GM19372 (cell line): ENCODE results near the gene PRR32.
"Not testable (repeated sequence)": the region's sequence is repeated elsewhere in the genome, so short reads cannot be mapped to it uniquely, and the experiment has no call there.

Experiments used
- ATAC-seq: cut with Tn5 transposase; IDR thresholded peaks from one replicate; pipeline ENCODE4 v1.9.1; 2021; ENCODE audit warnings: mild to moderate bottlenecking, low read depth, moderate library complexity; ENCODE audit not compliant: unreplicated experiment

The PRR32 gene, protein sequence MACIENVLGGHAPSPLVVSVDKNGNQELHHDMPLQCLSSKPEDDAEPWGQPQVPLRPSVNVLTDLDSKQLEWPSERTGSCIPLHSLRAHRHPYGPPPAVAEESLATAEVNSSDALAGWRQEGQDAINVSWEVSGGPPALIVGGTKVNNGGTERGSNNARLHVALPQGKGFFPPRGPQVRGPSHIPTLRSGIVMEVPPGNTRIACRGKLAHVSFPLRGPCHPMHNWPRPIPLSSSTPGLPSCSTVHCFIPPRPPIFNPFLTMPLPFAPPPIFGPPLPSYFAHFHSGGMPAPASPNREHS

GRCh38 chrX:126819429-126819828, at the start of gene PRR32:
Gene PRR32 (plus strand): TSS chrX:126819729. CDS start chrX:126819844, 115 bp downstream.
- ATAC-seq, result no peak

- no peak for ATAC-seq
Measured at GRCh38 chrX:126770179-126770578, 49.4 kb upstream of the PRR32 start.

- no peak for ATAC-seq
Measured at GRCh38 chrX:126785539-126785938, 34.0 kb upstream of the PRR32 start.

- no peak for ATAC-seq
Measured at GRCh38 chrX:126799059-126799458, 20.5 kb upstream of the PRR32 start.

DNA sequence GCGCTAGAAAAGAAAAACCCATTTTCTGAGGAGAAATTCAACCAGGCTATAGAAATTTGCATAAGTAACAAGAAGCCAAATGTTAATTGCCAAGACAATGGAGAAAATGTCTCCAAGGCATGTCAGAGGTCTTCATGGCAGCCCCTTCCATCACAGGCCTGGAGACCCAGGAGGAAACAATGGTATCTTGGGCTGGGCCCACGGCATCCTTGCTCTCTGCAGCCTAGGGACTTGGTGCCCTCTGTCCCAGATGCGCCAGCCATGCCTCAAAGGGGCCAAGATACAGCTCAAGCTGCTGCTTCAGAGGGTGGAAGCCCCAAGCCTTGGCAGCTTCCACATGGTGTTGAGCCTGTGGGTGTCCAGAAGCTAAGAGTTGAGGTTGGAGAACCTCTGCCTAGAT, 12.7 kb upstream of the PRR32 start:
- ATAC-seq, result not testable (repeated sequence)

GRCh38 chrX:126815806-126816205, 3.7 kb upstream of the PRR32 start:
- ATAC-seq, result no peak

GRCh38 chrX:126820700-126821420, 1.3 kb downstream of the PRR32 start:
- no peak for ATAC-seq

GRCh38 chrX:126824338-126825007, 4.9 kb downstream of the PRR32 start:
- ATAC-seq, result no peak

DNA sequence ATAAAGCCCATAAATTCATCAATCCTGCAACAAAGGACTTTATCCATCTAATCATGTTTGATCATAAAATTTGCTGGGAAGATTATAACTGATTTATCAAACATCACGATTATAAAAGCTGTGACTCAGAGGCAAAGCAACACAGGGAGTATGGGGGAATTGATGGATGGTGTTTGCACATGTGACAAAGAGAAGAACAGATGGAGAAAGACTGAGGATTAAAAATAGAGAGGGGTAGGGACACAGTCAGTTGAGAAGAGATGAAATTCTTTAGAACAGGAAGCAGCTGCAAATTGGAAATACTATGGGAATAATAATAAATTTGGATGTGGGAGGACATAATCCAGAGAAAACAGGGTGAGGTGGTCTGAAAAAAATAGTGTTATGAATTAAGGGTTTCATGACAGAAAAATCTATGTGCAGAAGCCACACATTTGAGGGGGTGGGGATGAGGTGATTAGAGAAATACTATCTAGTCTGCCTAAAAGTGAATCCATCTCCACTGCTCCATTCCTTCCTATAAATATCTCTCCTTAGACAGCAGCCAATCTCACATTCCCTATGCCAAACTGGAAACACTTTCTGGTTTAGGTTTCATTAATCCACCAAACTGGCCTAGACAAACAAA, 6.2 kb downstream of the PRR32 start:
- no peak for ATAC-seq

DNA sequence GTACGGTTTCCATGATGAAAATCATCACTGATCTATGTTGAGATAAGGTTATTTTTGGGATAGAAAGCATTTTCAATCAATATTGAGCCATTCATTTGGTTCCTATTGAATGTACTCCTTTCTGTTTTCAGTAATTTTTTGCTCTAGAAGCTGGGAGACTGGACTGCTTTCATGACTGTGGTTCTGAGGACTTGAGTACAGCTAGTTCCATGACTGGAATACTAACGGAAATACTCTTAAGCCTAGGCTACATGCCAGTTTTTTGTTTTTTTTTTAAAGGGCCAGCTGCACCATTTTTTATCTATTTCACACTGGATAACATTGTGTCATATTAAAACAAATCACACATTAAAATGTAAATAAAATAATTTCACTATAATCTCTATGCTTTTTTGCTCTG, 16.7 kb downstream of the PRR32 start:
- no peak for ATAC-seq

GRCh38 chrX:126847143-126847542, 27.6 kb downstream of the PRR32 start:
- no peak for ATAC-seq

GRCh38 chrX:126855839-126856524, 36.5 kb downstream of the PRR32 start:
- no peak for ATAC-seq
